ENCODE measurements around the gene LRBA. TPM values are rescaled to one million over a fixed set of nuclear protein-coding genes. Genes with fewer than 3 reads are reported as not detected.
A peak's percentile ranks its signal among the peaks of the same experiment; 100 is the strongest.

The LRBA gene
- total and polyA plus RNA-seq, 2 donors (not counting 3 experiments of a cell fraction or from before 2014, with no cell fraction given) = 18.0 to 35.1 TPM

DNA sequence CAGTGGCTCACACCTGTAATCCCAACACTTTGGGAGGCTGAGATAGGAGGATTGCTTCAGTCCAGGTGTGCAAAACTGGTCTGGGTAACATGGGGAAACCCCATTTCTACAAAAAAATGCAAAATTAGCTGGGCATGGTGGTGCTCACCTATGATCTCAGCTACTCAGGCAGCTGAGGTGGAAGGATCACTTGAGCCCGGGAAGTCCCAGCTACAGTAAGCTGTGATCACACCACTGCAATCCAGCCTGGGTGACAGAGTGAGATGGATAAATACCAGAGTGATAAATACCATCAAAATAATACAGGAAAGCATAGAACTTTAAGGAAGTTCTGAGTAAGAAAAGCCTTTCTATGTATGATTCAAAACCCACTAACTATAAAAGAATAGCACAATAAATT, 52.8 kb downstream of the LRBA start:
- no peak overlapping the region for H3K4me3 ChIP-seq (replicated peaks in 1 of 3; ENCODE audit: insufficient read depth in 1 of 3, low read depth in 1 of 3, low read length in 3 of 3)
- peaks cover 7% of the 10 kb centered on the region for H3K79me2 ChIP-seq (ENCODE audit: control insufficient read depth, insufficient read depth, low read length)
- POLR2A ChIA-PET = no interaction called here
- CTCF ChIA-PET = interaction anchor here (0.6 to 4.1 kb wide), 10 partner anchors 9 to 664 kb away, joined by 3 to 49 read pairs (median 6); no protein-coding TSS in a partner anchor
- dilution Hi-C loops (cut with MboI; ENCODE audit: extremely low pct_ligation_motif_present, low sequenced_read_pairs) (no loop called here), intact Hi-C loops (cut with micrococcal nuclease) (loop anchor here (5.0 kb wide), 2 partner anchors 50 to 95 kb away; no protein-coding TSS in a partner anchor)
- no TSS peak for BruUV-seq (replicated peaks)
- no peaks in the 10 kb centered on the region for H4K20me1 ChIP-seq (replicated peaks; ENCODE audit: control insufficient read depth, extremely low read depth, insufficient read depth, low read length)
- H3K27ac ChIP-seq (ENCODE audit: insufficient read depth, low read depth, low read length) = peak overlapping the region; percentile 18
- no peak for TF ChIP-seq GATA2 (IDR thresholded peaks at IDR 0.05; ENCODE audit: insufficient read depth, insufficient read length, low read depth, low read length)
- no peaks in the 10 kb centered on the region for H3K27me3 ChIP-seq (ENCODE audit: control insufficient read depth in 2 of 2, insufficient read depth in 2 of 2, low read length in 2 of 2)
- no peaks in the 10 kb centered on the region for H3K9me3 ChIP-seq (replicated peaks; ENCODE audit: control insufficient read depth, insufficient read depth, low read length)
- no peaks in the 10 kb centered on the region for H3K9me1 ChIP-seq (replicated peaks; ENCODE audit: control insufficient read depth, extremely low read depth, insufficient read depth, low read length)
- DNase-seq (ENCODE audit: low read depth, low spot score) (peak; percentile 48), FAIRE-seq (peak; percentile 8)
- no peak overlapping the region for H3K9ac ChIP-seq (replicated peaks; ENCODE audit: extremely low read depth, insufficient read depth, low read length)
- no peaks in the 10 kb centered on the region for H3K36me3 ChIP-seq (ENCODE audit: control insufficient read depth in 2 of 2, extremely low read depth in 1 of 2, insufficient read depth in 2 of 2, low read length in 2 of 2)
- H3K4me2 ChIP-seq (ENCODE audit: insufficient read depth, low read length) = no peak overlapping the region
- peaks cover 22% of the 10 kb centered on the region for H3K4me1 ChIP-seq (ENCODE audit: control insufficient read depth, extremely low read depth, insufficient read depth, low read length)
- no peak overlapping the region for H2AFZ ChIP-seq (ENCODE audit: low read depth, low read length)

DNA sequence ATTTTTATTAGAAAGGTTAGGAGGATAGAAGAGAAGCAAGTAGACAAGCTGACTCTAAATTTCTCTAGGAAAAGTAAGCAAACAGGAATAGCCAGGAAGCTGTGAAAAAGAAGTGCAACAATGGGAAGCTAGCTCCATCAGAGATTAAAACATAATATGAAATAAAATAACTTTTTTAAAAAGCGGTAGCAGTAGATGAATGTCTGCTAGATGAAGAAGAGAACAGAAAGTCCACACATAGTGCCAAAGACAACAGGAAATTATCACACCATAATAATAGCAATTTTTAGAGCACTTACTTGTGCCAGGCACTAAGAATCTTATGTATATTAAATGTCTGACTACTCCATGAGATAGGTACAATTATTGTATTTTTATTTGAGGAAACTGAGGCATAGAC, 53.5 kb downstream of the LRBA start:
- no peak for TF ChIP-seq POLR2A (IDR thresholded peaks at IDR 0.05; ENCODE audit: low read depth, low read length)
- no peak for TF ChIP-seq GATA2 (IDR thresholded peaks at IDR 0.05; ENCODE audit: insufficient read depth, insufficient read length, low read depth, low read length)
- TF ChIP-seq JUN (IDR thresholded peaks at IDR 0.05; ENCODE audit: borderline replicate concordance, insufficient read depth, insufficient read length, low read depth) = no peak
- TF ChIP-seq, protein P1, sequence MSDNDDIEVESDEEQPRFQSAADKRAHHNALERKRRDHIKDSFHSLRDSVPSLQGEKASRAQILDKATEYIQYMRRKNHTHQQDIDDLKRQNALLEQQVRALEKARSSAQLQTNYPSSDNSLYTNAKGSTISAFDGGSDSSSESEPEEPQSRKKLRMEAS (IDR thresholded peaks at IDR 0.05; ENCODE audit: insufficient read depth, insufficient read length) = no peak
- TF ChIP-seq POLR2AphosphoS5 (IDR thresholded peaks at IDR 0.05; ENCODE audit: insufficient read depth, low read depth, low read length) = no peak
- ChIA-PET CTCF (interaction anchor here (0.6 to 4.1 kb wide), 25 partner anchors 10 to 719 kb away, joined by 3 to 49 read pairs (median 5); no protein-coding TSS in a partner anchor), POLR2A (interaction anchor here (0.7 to 1.3 kb wide), 2 partner anchors 11 to 42 kb away, joined by 3 read pairs; no protein-coding TSS in a partner anchor)
- H2AFZ ChIP-seq (ENCODE audit: low read depth, low read length) = no peak overlapping the region
- no peaks in the 10 kb centered on the region for H3K36me3 ChIP-seq (ENCODE audit: control insufficient read depth in 2 of 2, extremely low read depth in 1 of 2, insufficient read depth in 2 of 2, low read length in 2 of 2)
- peaks cover 22% of the 10 kb centered on the region for H3K4me1 ChIP-seq (ENCODE audit: control insufficient read depth, extremely low read depth, insufficient read depth, low read length)
- H3K27ac ChIP-seq (ENCODE audit: insufficient read depth, low read depth, low read length) = no peak overlapping the region
- BruUV-seq (replicated peaks) = no TSS peak
- dilution Hi-C loops (cut with MboI; ENCODE audit: extremely low pct_ligation_motif_present, low sequenced_read_pairs) = no loop called here
- H3K27me3 ChIP-seq (ENCODE audit: control insufficient read depth in 2 of 2, insufficient read depth in 2 of 2, low read length in 2 of 2) = no peaks in the 10 kb centered on the region
- no peaks in the 10 kb centered on the region for H4K20me1 ChIP-seq (replicated peaks; ENCODE audit: control insufficient read depth, extremely low read depth, insufficient read depth, low read length)
- H3K9ac ChIP-seq (replicated peaks; ENCODE audit: extremely low read depth, insufficient read depth, low read length) = no peak overlapping the region
- H3K4me2 ChIP-seq (ENCODE audit: insufficient read depth, low read length) = peak overlapping the region; percentile 5
- H3K9me3 ChIP-seq (replicated peaks; ENCODE audit: control insufficient read depth, insufficient read depth, low read length) = no peaks in the 10 kb centered on the region
- intact Hi-C loops (cut with micrococcal nuclease) = loop anchor here (2.0 to 5.0 kb wide), 3 partner anchors 51 to 663 kb away; no protein-coding TSS in a partner anchor
- H3K9me1 ChIP-seq (replicated peaks; ENCODE audit: control insufficient read depth, extremely low read depth, insufficient read depth, low read length) = no peaks in the 10 kb centered on the region
- no peak overlapping the region for H3K4me3 ChIP-seq (replicated peaks in 1 of 3; ENCODE audit: insufficient read depth in 1 of 3, low read depth in 1 of 3, low read length in 3 of 3)
- DNase-seq (ENCODE audit: low read depth, low spot score) (peak; percentile 60), FAIRE-seq (no peak)
- peaks cover 5% of the 10 kb centered on the region for H3K79me2 ChIP-seq (ENCODE audit: control insufficient read depth, insufficient read depth, low read length)
